ENCODE results near the gene HSPA12A.

Gene HSPA12A

DNA sequence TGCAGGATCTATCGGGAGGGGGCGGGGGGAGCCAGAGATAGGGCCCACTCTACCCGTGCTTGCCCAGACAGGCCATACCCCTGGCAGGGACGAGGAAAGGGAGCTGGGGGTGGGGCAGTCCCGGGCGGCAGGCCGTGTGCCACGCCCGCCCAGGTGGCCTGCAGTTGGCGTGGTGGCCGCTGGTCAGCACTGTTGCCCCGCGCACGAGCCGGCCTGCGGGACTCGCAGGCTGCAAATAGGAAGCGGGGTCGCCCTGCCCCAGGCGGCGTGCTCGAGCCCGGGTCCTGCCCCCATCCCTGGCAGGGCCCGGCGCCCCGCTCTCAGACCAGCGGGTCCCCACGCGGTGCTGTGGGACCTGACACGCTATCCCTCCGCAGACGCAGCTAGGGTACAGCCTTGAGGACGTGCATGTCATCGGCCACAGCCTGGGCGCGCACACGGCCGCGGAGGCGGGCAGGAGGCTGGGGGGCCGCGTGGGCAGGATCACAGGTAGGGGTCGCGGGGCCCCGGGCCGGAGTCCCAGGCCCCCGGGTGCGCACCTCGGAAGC lies 114.9 kb downstream of the HSPA12A start:
- H3K4me1 ChIP-seq (ENCODE audit: insufficient read depth, low read length): no peaks in the 10 kb centered on the region; the same call in 1 of the 2 replicates
- H3K9ac ChIP-seq (ENCODE audit: low read depth, low read length): peak overlapping the region; percentile 56; the same call in 1 of the 2 replicates
- H3K36me3 ChIP-seq (ENCODE audit: insufficient read depth, low read depth, low read length): no peaks in the 10 kb centered on the region
- no peak overlapping the region for H3K27ac ChIP-seq (ENCODE audit: low read length)
- H3K9me3 ChIP-seq (ENCODE audit: insufficient read depth, low read depth, low read length): no peaks in the 10 kb centered on the region
- peaks cover 15% of the 10 kb centered on the region for H3K27me3 ChIP-seq (ENCODE audit: insufficient read depth, low read length)
- peak overlapping the region; percentile 66; the same call in 1 of the 2 replicates for H3K4me3 ChIP-seq (ENCODE audit: low read length)

- Histone ChIP-seq H3K9ac (ENCODE audit: low read depth, low read length) (no peak overlapping the region), H3K4me3 (ENCODE audit: low read length) (no peak overlapping the region), H3K27me3 (ENCODE audit: insufficient read depth, low read length) (peaks cover 15% of the 10 kb centered on the region), H3K9me3 (ENCODE audit: insufficient read depth, low read depth, low read length) (no peaks in the 10 kb centered on the region), H3K4me1 (ENCODE audit: insufficient read depth, low read length) (no peaks in the 10 kb centered on the region; the same call in 1 of the 2 replicates), H3K27ac (ENCODE audit: low read length) (no peak overlapping the region), H3K36me3 (ENCODE audit: insufficient read depth, low read depth, low read length) (no peaks in the 10 kb centered on the region)
Observed at GRCh38 chr10:116626815-116627214, 115.6 kb downstream of the HSPA12A start.

DNA sequence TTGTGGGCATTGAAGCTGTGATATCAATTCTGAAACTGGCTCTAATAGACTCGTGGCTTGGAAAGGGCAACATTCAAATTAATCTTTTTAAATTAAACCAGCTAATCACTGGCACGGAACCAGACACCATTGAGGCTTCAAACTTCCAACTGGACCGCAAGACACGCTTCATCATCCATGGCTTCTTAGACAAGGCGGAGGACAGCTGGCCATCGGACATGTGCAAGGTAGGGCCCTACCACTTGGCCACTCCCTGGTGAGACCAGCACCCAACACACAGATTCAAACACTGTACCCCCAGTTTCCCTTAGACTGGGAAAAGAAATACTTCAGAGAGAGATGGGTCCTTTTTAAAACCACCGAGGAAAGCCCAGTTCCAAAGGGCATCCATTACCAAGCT lies 116.5 kb downstream of the HSPA12A start:
- Histone ChIP-seq H3K27ac (ENCODE audit: low read length) (no peak overlapping the region), H3K9me3 (ENCODE audit: insufficient read depth, low read depth, low read length) (no peaks in the 10 kb centered on the region), H3K36me3 (ENCODE audit: insufficient read depth, low read depth, low read length) (no peaks in the 10 kb centered on the region), H3K27me3 (ENCODE audit: insufficient read depth, low read length) (peaks cover 15% of the 10 kb centered on the region), H3K4me3 (ENCODE audit: low read length) (no peak overlapping the region), H3K9ac (ENCODE audit: low read depth, low read length) (no peak overlapping the region), H3K4me1 (ENCODE audit: insufficient read depth, low read length) (no peaks in the 10 kb centered on the region; the same call in 1 of the 2 replicates)

GRCh38 chr10:116621934-116622655 lies 120.3 kb downstream of the HSPA12A start:
- no peak overlapping the region for H3K4me3 ChIP-seq (ENCODE audit: low read length)
- no peak overlapping the region for H3K9ac ChIP-seq (ENCODE audit: low read depth, low read length)
- H3K4me1 ChIP-seq (ENCODE audit: insufficient read depth, low read length): no peaks in the 10 kb centered on the region; the same call in 1 of the 2 replicates
- H3K9me3 ChIP-seq (ENCODE audit: insufficient read depth, low read depth, low read length): no peaks in the 10 kb centered on the region
- H3K27me3 ChIP-seq (ENCODE audit: insufficient read depth, low read length): peaks cover 13% of the 10 kb centered on the region
- H3K27ac ChIP-seq (ENCODE audit: low read length): no peak overlapping the region
- H3K36me3 ChIP-seq (ENCODE audit: insufficient read depth, low read depth, low read length): no peaks in the 10 kb centered on the region

DNA sequence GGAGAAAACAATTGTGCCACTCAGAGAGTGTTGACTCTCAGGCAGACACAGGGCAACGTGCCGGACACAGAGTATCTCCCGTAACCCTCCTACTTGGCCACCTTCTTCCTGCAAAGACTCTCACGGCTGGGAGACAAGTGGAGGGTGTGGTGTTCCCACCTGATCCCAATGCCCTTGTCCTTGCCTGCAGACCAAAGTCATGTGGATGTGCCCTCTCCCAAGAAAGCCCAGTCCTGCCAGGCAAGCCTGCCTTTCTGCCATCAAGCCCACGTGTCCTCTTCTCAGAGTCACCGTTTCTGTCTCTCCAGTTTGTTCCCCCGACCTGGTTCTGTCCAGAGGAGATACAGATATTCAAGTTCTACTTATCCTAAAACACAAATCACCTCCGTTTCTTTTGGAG lies 120.9 kb downstream of the HSPA12A start:
- H3K9ac ChIP-seq (ENCODE audit: low read depth, low read length): no peak overlapping the region
- H3K4me1 ChIP-seq (ENCODE audit: insufficient read depth, low read length): no peaks in the 10 kb centered on the region; the same call in 1 of the 2 replicates
- H3K9me3 ChIP-seq (ENCODE audit: insufficient read depth, low read depth, low read length): no peaks in the 10 kb centered on the region
- peaks cover 7% of the 10 kb centered on the region for H3K27me3 ChIP-seq (ENCODE audit: insufficient read depth, low read length)
- H3K27ac ChIP-seq (ENCODE audit: low read length): no peak overlapping the region
- no peak overlapping the region for H3K4me3 ChIP-seq (ENCODE audit: low read length)
- no peaks in the 10 kb centered on the region for H3K36me3 ChIP-seq (ENCODE audit: insufficient read depth, low read depth, low read length)
